Measurements from ENCODE around the gene MANSC1. TPM values are rescaled to one million over a fixed set of nuclear protein-coding genes. Genes with fewer than 3 reads are reported as not detected.

MANSC1 gene
- total and polyA plus RNA-seq, 2 of the 13 experiments (the other 11 are each of a cell fraction or from before 2014, with no cell fraction given) = 1.9 to 4.2 TPM

- ChIA-PET CTCF (ENCODE audit: low intra/inter-chr PET ratio, low total read pairs) (no interaction called here), POLR2A (interaction anchor here (1.5 to 2.1 kb wide), 2 partner anchors 13 to 15 kb away, joined by 5 to 7 read pairs; partner anchors contain the start of gene MANSC1)
- Histone ChIP-seq H3K4me2 (ENCODE audit: low read depth, low read length) (0 out of 2 replicates have a peak overlapping the region, but pooled peaks have one; percentile 43), H4K20me1 (ENCODE audit: insufficient read depth, low read length) (no peaks in the 10 kb centered on the region), H3K9ac (ENCODE audit: insufficient read depth, low read depth, low read length) (no peak overlapping the region), H2AFZ (ENCODE audit: low read length) (no peak overlapping the region), H3K79me2 (ENCODE audit: insufficient read depth, low read length) (no peaks in the 10 kb centered on the region), H3K4me3 (replicated peaks in 1 of 3; ENCODE audit: insufficient read depth in 1 of 3, low read depth in 2 of 3, low read length in 3 of 3) (no peak overlapping the region), H3K9me3 (ENCODE audit: low read length) (no peaks in the 10 kb centered on the region), H3K4me1 (ENCODE audit: insufficient read depth, low read length) (peaks cover 34% of the 10 kb centered on the region), H3K36me3 (replicated peaks in 1 of 2; ENCODE audit: control insufficient read depth in 1 of 2, insufficient read depth in 2 of 2, low read length in 2 of 2) (no peaks in the 10 kb centered on the region), H3K27me3 (ENCODE audit: control insufficient read depth in 1 of 2, insufficient read depth in 2 of 2, low read length in 2 of 2) (no peaks in the 10 kb centered on the region), H3K27ac (ENCODE audit: extremely low read length, insufficient read depth, low read length) (peak overlapping the region; percentile 33)
- FAIRE-seq (no peak), DNase-seq (ENCODE audit: low spot score) (no peak), ATAC-seq (no peak)
- intact Hi-C loops (cut with micrococcal nuclease; ENCODE audit: unreplicated experiment) (no loop called here), in situ Hi-C loops (cut with HindIII; ENCODE audit: extremely low pct_ligation_motif_present, low pct_unique_long_range_greater_than_20kb) (no loop called here)
- WGBS (ENCODE audit: low lambda C conversion rate) = 100% methylated on average over 1 of the region's 1 CpG
- no TSS peak for BruUV-seq (replicated peaks)
- TF ChIP-seq RFX1 (IDR thresholded peaks at IDR 0.05) (no peak), TP53 (CRISPR knock-in tag; conservative IDR thresholded peaks at IDR 0.05) (no peak), KDM5B (CRISPR knock-in tag; IDR thresholded peaks at IDR 0.05; ENCODE audit: borderline replicate concordance) (no peak), ZNF543 (CRISPR knock-in tag; IDR thresholded peaks at IDR 0.05) (no peak), HHEX (CRISPR knock-in tag; IDR thresholded peaks at IDR 0.05) (no peak), ZBTB40 (IDR thresholded peaks at IDR 0.05) (no peak), ZBTB40 (CRISPR knock-in tag; IDR thresholded peaks at IDR 0.05) (no peak), EZH2 (conservative IDR thresholded peaks at IDR 0.05; ENCODE audit: low read depth, low read length) (no peak), MAZ (IDR thresholded peaks at IDR 0.05; ENCODE audit: borderline replicate concordance, low read depth, low read length) (no peak), MAZ (CRISPR knock-in tag; IDR thresholded peaks at IDR 0.05; ENCODE audit: low read depth) (no peak), ZNF780A (CRISPR knock-in tag; IDR thresholded peaks at IDR 0.05) (no peak), ZNF160 (CRISPR knock-in tag; IDR thresholded peaks at IDR 0.05) (no peak), GMEB1 (CRISPR knock-in tag; IDR thresholded peaks at IDR 0.05; ENCODE audit: borderline replicate concordance) (no peak)
These were observed 13.5 kb downstream of the MANSC1 start for GRCh38 chr12:12336511-12336910.

Data from HepG2 (cell line).